Umbilical cord (tissue), 2 donors: ENCODE results near the gene VWA1. TPM values are rescaled to one million over a fixed set of nuclear protein-coding genes. Genes with fewer than 3 reads are reported as not detected.
"Not testable (repeated sequence)": the region's sequence is repeated elsewhere in the genome, so short reads cannot be mapped to it uniquely, and the experiment has no call there.

Experiments
- DNase-seq: peaks from one replicate; pipeline ENCODE4 v3.0.0-alpha.2; 2015; ENCODE audit warnings: low spot score
- total RNA-seq: library from RNA; depleted of rRNA; stranded (reverse); fragments of >200 nt; gene quantifications from one replicate; pipeline ENCODE4 v1.2.3, GENCODE V29; 2014; ENCODE audit warnings: low replicate concordance; ENCODE audit not compliant: insufficient read depth

Gene VWA1
- total RNA-seq, 1 donor from 2014 or later = 58.7 TPM

GRCh38 chr1:1435911-1436629 is 580 bp downstream of the VWA1 start:
- no peak for DNase-seq

DNA sequence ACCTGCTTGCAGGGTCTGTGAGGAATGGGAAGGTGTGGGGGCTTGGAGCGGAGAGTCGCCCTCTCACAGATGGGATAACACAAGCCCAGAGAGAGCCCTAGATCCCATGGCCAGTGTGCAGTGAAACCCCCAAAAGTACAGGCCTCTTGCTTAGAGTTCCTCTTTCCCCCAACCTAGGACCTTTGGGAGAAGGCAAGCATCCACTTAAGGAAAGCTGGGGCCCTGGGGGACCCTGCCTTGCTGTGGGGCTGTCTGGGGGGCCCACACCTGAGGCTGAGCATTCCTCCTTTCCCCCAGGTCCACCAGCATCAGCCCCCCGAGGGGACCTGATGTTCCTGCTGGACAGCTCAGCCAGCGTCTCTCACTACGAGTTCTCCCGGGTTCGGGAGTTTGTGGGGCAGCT is 1.1 kb downstream of the VWA1 start:
- no peak for DNase-seq

DNA sequence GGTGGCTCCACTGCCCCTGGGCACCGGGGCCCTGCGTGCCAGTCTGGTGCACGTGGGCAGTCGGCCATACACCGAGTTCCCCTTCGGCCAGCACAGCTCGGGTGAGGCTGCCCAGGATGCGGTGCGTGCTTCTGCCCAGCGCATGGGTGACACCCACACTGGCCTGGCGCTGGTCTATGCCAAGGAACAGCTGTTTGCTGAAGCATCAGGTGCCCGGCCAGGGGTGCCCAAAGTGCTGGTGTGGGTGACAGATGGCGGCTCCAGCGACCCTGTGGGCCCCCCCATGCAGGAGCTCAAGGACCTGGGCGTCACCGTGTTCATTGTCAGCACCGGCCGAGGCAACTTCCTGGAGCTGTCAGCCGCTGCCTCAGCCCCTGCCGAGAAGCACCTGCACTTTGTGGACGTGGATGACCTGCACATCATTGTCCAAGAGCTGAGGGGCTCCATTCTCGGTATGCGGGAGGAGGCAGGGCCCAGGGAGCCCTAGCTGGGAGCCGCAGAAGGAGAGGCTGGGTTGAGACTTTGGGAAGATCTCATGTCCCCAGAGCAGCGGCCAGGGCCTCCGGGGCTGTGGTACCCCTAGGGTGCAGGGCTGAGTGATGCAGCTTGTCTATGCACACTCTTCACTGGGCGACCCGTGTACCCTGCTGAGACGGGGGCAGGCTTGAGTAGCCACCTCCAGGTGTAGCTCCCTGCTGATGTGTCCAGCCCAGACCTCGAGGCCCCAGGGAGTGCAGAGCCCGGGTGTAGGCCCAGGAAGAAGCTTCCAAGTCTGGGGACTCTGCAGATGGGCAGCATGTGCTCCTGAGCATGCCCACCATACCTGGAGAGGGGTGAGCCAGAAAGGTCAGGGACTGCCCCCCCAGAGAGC is 1.8 kb downstream of the VWA1 start:
- no peak for DNase-seq

DNA sequence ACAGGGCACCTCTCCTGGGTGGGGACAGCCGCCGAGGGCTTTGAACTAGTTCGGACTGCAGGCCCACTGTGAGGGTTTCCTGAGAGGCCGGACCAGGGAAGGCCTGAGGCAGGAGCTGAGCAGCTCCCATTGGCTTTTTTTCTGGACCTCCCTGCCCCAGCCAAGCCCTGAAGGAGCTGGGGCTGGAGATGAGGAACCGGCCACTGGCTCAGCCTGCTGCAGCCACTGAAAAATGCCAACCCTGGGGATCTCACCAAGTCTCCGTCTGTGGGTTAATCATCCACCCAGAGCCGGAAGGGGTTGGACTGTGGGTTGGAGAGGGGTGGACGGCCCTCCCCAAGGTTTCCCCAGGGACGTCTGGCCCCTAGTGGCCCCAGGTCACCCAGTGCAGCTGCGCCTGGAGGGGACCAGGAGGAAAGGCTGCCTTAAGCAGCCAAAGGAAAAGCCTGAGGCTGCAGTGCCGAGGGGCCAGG is 2.5 kb downstream of the VWA1 start:
- DNase-seq = no peak

DNA sequence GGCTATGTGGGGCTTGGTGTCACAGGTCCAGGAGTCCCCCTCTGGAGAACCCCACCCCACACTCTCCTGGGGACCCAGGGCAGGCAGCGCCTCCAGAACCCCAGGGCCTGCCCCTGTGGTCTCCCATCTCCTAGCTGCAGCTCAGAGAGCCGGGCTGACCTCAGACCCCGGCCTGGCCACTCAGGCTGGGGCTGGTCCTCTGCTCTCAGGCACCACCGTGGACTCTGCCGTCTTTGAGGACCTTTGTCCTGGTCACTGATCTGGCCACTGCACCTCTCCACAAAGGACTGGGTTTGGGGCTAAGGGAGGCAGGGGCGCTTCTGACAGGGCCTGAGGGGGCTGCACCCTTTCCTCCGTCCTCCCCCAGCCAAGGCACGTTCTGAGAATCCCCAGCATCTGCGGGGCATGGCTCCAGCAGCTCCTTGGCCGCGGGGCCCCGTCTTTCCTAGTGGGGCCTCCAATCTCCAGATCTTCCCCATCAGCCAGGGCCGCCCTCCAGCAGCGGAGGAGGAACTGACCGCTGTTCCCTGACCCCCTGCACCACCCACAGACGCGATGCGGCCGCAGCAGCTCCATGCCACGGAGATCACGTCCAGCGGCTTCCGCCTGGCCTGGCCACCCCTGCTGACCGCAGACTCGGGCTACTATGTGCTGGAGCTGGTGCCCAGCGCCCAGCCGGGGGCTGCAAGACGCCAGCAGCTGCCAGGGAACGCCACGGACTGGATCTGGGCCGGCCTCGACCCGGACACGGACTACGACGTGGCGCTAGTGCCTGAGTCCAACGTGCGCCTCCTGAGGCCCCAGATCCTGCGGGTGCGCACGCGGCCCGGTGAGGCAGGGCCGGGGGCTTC is 3.3 kb downstream of the VWA1 start:
- DNase-seq = no peak

DNA sequence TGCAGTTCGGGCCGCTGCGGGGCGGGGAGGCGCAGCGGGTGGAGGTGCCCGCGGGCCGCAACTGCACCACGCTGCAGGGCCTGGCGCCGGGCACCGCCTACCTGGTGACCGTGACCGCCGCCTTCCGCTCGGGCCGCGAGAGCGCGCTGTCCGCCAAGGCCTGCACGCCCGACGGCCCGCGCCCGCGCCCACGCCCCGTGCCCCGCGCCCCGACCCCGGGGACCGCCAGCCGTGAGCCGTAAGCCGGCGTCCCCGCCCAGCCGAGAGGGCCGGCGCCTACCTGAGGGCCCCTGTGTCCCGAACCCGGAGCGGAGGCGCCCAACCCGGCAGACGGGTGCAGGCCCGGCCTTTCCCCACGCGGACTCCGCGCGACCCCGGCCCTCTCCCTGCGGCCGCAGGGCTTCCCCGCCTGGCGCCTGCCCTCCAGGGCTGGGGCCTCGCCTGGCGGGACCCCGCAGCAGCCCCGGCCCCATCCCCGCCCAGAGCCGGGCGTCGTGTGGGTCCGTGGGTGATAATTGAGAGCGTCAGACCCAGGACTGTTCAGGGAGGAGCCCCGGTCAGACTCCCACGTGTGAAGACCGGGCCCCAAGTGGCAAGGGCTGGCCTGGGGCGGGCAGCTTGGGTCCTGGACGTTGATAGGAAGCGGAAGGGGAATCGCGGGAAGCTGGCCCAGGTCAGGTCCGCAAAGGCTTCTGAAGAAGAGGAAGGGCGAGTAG is 4.2 kb downstream of the VWA1 start:
- DNase-seq = no peak

DNA sequence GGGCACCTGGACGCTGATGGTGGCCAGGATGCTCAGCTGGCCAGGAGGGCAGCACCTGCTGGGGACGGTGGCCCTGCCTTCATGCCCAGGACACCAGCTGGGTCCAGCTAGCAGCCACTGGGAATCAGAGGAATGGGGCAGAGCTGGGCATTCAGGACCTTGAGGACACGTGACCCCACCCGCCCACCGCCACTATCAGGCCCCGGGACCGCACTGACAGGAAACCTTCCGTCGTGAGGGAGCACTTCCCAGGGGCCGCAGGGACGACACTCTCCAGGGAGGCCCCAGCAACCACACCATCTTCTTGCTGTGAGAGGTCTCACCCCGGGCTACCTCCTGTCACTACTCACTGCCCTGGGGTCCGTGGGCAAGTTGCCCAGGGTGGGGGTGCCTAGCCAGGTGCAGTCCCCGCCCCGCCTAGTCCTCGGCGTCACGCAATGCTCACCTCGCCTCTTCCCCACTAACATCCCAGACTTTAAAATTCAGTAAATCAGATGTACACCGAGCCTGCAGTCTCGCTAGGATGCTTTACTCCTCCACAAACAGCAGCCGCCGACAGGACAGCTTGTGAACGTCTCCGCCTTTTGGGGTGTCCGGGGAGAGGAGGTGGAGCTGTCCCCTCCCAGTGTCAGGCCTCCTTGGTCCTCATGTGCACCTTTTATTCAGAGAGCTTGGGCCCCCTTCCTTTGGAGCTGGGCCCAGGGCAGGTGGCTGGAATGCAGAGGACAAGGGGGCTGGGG is 4.9 kb downstream of the VWA1 start:
- DNase-seq = no peak

GRCh38 chr1:1441002-1441888 is 5.8 kb downstream of the VWA1 start:
- DNase-seq = no peak

- no peak for DNase-seq
Measured at GRCh38 chr1:1442069-1442770, 6.7 kb downstream of the VWA1 start.

DNA sequence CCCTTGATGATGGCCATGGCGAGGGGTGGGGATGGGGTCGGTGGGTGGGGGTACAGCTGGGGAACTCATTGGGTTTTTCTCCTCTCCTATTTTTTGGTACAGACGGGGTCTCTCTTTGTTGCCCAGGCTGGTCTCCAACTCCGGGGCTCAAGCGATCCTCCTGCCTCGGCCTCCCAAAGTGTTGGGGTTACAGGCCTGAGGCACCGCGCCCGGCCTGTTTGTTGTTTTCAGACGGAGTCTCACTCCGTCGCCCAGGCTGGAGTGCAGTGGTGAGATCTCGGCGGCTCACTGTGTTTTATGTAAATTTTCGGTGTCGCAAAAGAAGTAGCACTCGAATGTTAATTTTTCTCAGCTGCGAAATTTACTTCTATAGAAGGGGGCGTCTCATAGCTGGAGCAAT is 11.1 kb downstream of the VWA1 start:
- DNase-seq = not testable (repeated sequence)

DNA sequence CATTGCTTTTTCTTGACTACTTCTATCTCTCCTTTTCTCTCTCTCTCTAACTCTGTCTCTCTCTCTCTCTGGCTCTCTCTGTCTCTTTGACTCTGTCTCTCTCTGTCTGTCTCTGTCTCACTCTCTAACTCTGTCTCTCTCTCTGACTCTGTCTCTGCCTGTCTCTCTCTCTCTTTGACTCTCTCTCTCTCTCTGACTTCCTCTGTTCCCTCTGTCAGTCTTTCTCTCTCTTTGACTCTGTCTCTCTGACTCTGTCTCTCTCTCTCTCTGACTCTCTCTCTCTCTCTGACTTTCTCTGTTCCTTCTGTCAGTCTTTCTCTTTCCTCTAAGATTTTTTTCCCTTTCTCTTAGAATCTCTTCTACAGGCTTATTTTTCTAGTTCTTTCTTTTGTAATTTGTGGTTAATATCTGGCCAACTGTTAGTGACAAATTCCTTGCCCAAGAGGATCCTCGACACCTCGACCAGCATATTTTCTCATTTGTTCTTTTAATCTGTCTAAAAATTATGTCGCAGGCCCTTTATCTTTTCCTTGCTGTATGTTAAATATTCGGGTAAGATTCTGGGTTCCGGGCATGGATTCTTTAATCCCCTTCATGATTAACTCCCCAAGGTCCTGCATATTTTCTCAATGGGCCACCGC is 13.7 kb downstream of the VWA1 start, which contains the start of gene ATAD3C:
Gene ATAD3C (plus strand): TSS at position 591 of the 641 bp plus-strand sequence. CDS start 995 bp downstream, outside the sequence.
- no peak for DNase-seq

DNA sequence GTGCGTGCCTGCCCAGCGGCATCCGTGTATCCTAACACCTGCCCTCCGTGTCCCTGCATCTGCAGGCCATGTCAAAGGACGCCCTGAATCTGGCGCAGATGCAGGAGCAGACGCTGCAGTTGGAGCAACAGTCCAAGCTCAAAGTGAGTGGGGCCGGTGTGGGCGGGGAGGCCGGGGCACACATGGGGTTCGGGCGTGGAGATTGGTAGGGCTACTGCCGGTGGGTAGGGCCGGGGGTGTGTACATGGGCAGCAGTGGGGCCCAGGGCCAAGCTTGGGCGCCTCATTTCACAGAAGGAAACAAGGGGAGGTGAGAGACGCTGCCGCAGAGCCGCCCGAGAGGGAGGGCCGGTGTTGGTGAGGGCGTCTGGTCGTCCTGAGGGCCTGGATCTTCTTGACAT is 15.1 kb downstream of the VWA1 start:
- not testable (repeated sequence) for DNase-seq

DNA sequence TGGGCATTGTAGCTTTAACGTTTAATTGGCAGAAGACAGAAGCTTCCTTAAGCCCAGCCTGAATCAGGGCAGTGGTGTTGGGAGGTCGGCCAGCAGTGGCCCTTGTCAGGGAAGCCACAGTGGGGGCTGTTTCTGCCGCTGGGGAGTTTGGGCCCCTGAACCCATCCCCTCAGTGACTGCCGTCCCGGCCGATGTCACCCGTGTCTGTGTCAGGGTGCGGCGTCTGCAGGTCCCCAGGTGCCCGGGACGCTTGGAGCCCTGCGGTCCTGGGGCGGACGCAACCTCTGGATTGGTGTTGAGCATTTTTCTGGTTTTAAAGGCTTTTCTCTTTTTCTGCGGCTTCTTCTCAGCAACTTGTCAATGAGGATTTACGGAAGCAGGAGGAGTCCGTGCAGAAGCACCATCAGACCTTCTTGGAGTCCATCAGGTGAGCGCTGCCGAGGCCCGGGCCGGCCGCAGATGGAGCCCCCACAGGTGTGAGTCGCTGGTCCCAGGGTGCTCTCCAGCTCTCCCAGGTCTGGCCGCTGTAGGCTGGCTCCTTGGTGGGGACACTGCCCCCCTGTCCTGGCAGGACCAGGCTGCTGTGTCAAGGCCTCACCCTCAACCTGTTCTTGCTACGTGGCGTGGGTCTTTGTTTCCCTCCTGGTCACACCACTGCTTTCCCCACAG is 16.3 kb downstream of the VWA1 start:
- DNase-seq = no peak

DNA sequence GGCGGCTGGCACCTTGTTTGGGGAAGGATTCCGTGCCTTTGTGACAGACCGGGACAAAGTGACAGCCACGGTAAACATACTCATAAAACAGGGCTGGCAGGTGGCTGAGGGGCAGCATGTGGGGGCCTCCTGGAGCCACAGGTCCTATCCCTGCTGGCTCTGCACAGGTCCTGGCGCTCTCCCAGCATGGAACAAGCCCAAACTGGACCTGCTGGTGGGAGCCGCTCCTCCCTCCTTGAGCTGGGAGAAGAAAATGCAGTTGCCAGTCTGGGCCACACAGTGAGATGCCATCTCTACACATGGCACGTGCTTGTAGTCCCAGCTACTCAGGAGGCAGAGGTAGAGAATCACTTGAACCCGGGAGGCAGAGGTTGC is 16.9 kb downstream of the VWA1 start:
- DNase-seq = not testable (repeated sequence)

DNA sequence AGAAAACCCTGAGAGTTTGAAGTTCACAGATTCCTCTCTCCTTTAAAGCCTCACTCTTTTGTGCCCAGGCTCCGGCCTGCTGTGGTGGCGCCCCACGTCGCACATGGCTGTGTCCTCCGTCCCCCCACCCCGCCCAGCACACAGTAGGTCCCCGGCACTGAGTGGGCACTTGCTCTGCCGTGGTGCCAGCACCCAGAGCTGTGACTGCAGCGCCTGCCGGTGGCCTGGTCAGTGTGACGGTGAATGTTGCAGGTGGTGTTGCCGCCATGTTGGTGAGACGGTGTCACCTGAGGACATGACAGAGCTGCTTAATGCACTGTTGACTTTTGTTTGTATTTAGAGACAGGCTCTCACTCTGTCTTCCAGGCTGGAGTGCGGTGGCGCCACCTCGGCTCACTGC is 17.4 kb downstream of the VWA1 start:
- no peak for DNase-seq

DNA sequence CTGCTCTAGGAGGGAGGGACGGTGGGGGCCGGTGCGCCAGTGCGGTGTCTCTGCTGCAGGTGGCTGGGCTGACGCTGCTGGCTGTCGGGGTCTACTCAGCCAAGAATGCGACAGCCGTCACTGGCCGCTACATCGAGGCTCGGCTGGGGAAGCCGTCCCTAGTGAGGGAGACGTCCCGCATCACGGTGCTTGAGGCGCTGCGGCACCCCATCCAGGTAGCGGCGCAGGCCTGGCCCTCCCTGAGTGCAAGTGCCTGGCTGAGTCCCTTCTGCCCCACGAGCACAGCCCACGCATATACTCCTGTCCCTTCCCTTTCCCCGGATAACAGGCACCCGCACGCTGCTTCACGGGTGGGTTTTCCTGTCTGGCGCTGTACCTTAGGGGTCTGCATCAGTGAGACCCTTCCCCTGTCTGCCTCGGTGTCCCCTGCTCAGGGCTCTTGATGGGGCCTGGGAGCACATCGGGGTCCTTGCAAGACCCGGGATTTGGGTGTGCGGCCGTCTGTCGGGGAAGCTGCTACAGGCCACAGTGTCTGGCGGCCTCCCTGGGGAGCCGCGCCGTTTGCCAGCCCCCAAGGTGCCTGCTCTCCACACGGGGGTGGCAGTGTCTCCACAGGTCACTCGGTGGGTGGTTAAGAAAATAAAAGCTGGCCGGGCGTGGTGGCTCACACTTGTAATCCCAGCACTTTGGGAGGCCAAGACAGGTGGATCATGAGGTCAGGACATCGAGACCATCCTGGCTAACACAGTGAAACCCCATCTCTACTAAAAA is 19.0 kb downstream of the VWA1 start:
- DNase-seq = not testable (repeated sequence)

DNA sequence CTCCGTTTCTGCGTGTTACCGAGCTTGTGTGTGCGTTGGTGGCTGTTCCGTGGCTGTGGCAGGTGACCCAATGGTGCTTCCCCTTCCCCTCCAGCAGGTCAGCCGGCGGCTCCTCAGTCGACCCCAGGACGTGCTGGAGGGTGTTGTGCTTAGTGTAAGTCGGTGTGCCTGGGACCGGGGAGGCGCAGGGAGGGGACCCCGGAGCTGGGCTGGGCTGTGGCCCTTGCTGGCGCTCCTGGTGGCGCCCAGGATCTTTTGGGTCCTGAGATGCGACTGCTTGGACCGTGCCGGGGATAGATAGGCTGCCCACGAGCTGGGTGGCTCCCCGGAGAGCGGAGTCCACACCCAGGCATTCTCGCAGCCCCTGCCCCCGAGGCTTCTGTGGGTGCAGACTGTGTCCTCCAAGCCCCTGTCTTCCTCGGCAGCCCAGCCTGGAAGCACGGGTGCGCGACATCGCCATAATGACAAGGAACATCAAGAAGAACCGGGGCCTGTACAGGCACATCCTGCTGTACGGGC is 19.9 kb downstream of the VWA1 start:
- DNase-seq = no peak
